HT1080 (cell line): Measurements from ENCODE around the gene KRT85. TPM values are rescaled to one million over a fixed set of nuclear protein-coding genes. Genes with fewer than 3 reads are reported as not detected.

Experiments used
- DNase-seq: peaks from one replicate; pipeline ENCODE4 v3.0.0-alpha.2; 2015; ENCODE audit warnings: low read depth
- total RNA-seq: library from RNA; depleted of rRNA; stranded (reverse); fragments of >200 nt; shearing (Covaris generic); gene quantifications from 2 replicates; pipeline ENCODE4 v1.2.3, GENCODE V29; 2014

Gene KRT85
- total RNA-seq, 1 experiment from 2014 or later: not detected

- no peak for DNase-seq
Measured at GRCh38 chr12:52395761-52396434, 28.6 kb upstream of the KRT85 start.

GRCh38 chr12:52394836-52395405 is 27.6 kb upstream of the KRT85 start:
- DNase-seq: no peak

DNA sequence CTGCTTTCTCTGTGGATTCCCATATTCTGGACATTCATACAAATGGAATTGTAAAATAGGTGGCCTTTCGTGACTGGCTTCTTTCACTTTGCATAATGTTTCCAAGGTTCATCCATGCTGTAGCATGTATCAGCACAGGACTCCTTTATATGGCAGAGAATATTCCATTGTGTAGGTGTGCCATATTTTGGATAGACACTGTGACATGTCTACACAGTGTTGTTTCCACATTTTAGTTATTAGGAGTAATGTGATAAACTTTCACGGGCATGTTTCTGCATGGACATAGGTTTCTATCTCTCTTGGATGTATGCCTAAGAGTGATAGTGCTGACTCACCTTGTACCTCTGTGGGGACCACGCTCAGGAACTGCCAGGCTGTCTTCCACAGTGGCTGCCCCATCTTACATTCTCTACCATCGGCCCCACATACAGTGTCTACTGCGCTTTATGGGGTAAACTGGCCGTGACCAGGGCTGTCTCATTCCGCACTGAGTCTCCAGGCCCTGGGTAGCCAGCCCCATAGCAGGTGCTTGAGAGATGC is 25.3 kb upstream of the KRT85 start:
- no peak for DNase-seq

- peak; percentile 38 for DNase-seq
Measured at GRCh38 chr12:52391618-52392002, 24.3 kb upstream of the KRT85 start.

- DNase-seq: peak; percentile 22
Measured at GRCh38 chr12:52390739-52391617, 23.7 kb upstream of the KRT85 start.

DNA sequence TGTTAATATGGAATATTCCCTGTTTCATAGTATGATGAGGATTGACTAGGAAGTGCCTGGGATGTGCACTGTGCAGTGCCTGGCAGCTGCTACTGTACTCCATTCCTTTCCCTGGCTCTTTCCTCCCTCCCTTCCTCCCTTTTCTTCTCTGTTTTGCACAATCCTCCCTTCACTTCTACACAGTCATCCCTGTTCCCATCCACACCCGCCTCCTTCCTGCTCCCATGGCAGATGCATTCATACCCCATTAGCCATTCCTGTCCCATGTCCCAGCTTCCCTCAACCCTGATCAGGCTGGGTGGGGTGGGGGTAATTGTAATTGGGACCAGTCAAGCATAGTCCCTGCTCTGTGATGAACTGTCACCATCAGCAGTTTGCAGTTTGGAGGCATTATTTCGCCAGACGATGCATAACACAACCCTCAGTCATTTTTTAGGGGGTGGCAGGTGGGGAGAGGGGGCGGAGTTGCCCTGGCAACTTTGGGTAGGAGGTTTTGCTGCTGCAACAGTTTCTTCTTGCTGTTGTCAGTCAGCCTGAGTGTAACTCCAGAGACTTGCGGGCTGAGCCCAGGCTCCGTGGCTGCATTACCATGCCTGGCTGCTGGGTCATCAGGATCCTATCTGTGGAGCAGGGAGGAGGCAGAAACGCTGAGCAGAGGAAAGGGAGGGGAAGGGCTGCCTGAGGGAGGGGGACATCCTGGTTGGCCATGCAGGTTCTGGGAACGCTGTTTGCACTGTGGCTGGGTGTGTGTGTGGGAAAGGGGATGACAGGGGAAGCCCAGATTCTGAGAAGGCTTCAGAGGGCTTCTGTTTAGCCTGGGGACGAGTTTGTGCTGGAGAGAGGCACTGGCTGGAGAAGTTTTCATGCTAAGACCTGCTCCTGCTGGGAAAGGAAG is 22.3 kb upstream of the KRT85 start:
- DNase-seq: no peak

- DNase-seq: no peak
Measured at GRCh38 chr12:52387859-52388258, 20.6 kb upstream of the KRT85 start.

- no peak for DNase-seq
Measured at GRCh38 chr12:52385226-52385702, 18.0 kb upstream of the KRT85 start, which contains the start of gene KRT84. TSS of gene KRT84 (minus strand) at chr12:52385652. CDS start at chr12:52385585, 67 bp downstream.

GRCh38 chr12:52383331-52383730 is 16.1 kb upstream of the KRT85 start:
- DNase-seq: no peak

DNA sequence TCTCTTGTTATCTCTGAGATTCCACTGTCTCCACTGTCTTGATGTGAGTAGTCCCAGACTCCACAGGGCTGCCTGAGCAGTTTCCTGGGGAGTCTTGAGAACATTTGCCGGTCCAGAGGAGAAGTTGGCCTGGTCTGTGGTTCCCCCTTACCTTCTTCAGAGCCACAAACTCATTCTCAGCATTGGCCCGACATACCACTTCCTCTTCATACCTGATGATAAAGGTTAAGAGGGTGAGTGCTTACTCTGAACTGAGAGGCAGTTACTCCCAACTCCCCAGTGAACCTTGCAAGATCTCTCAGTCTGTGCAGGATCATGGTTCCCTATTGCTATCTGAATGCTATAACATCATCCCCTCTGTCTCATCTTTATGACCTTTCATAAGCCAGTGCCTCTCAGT is 15.6 kb upstream of the KRT85 start:
- no peak for DNase-seq

GRCh38 chr12:52381206-52381605 is 13.9 kb upstream of the KRT85 start:
- DNase-seq: no peak

GRCh38 chr12:52380271-52380694 is 13.0 kb upstream of the KRT85 start:
- peak; percentile 29 for DNase-seq

DNA sequence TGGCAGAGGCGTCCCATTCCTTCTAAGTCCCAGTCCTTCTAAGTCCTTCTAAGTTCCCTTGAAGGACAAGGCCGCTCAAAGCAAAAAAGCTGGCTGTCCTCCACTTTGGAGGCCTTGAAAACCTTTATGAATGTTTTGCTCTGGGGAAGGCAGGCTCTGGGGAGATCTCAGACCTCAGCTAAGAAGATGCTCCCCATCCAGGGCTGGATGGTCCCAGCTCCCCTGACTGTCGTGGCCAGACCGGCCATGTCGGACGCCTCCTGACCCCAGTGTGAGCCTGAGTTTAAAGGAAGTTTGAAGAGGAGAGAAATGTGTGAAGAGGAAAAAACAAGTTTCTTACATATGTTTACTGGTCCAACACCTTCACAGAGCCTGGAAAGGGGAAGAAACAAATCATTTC is 12.3 kb upstream of the KRT85 start:
- no peak for DNase-seq

DNA sequence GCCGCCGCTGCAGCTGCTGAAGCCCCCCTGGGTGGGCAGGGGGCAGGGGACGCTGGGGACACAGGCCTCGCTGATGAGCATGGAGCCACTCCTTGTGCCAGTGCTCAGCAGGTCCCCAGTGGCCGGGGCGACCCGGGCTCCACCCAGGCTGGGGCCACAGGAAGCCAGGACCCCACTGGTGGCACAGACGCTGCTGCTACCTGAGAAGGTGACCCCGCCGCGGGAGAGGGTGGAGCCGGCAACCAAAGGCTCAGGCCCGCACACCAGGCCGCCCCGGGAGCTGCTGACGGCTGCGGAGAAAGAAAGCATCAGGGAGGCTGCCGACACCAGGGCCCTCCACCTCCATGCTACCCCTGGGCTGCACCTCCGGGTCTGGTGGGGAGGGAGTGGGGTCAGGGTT is 10.8 kb upstream of the KRT85 start:
- no peak for DNase-seq

DNA sequence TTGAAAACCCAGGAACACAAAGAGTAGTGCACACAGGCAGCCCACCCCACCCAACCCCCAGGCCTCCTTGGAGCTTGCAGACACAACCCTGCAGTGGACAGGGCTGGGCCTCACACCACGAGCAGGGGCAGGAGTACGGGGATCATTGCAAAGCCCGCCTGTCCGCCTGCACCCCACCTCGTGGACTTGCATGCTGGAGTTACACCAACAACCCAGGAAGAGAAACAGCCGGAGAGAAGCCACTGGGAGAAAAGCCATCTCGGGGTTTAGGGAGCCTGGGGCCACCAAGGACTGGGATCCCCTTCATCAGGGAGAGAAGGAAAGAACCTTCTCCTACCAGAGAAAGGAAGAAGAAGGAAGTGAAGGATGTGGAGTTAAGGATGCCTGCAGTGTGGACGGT is 10.0 kb upstream of the KRT85 start:
- DNase-seq: no peak

DNA sequence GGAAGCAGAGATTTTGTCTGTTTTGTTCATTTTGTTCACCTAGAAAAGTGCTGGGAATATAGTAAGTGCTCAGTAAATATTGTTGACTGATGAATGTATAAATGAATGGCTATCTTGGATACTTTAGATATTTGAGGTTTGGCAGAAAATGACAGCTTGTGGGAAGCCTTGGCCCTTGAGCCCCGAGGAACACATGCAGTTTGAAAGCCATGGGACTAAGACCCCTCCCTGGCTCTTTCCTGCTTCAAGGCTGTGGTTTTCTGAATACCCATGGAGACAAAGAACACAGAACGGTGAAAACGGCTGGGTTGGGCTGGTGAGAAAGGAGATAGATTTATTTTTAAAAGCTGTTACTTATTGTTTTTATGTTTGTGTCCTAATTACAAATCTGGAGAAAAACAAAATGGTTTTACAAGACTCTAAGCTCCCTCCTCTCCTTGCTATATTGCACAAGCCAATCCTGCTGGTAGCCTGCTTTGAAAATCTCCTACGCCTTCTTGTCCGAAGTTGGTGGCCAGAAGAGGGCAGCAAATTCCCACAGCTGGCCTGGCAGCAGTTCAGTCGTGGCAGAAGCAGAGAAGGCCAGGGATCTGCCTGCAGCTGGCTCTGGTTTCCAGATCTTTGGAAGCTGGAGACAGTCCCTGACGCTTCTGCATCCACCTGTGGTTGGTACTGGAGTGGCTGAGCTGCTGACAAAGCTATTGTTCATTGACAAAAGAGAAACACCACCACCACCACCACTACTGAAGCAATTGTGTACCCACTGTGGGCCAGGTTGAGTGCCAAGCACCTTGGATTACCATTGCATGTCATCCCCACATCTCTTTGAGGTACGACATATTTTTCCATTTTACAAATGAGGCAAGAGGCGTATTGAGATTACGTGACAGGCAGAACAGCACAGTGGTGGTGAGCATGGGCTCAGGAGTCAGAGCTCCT is 5.2 kb upstream of the KRT85 start:
- peak; percentile 76 for DNase-seq

GRCh38 chr12:52371716-52372115 is 4.4 kb upstream of the KRT85 start:
- no peak for DNase-seq

DNA sequence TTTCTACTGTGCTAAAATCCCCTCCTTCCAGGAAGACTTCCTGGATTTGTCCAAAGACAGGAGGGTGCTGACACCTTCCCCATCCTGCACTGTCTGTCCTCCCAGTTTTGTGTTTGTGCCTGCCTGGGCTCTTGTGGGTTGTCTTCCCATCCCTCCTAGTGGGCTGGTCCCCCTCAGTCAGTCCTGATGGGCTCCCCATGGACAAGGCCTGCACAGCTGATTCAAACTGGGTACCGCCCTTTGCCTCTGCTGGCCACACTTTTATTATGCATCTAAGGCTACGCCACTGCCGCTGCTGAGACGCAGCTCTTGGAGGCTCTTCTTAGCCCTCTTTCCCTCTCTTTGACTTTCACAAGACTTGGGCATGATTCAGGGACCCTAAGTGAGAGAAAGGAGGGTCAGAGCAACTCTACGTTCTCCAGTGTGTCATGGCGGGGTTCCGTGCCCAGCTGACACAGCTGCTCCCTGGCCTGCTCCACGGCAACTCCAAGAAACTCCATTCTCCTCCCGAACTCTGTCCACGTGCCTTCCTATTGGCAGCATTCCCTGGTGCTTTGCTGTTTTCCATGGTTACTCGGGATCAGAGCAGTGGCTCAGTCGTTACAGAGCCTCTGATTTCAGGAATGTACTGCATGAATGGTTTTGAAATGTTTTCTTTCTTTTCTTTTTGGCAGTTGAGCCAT is 3.8 kb upstream of the KRT85 start:
- DNase-seq: no peak

GRCh38 chr12:52369809-52370208 is 2.5 kb upstream of the KRT85 start:
- no peak for DNase-seq
